IMR-90 (cell line): ENCODE measurements around the gene SRRM2. TPM values are rescaled to one million over a fixed set of nuclear protein-coding genes. Genes with fewer than 3 reads are reported as not detected.

Source experiments
- ATAC-seq: fragments of 200-7000 bp; cut with Tn5 transposase; 2 replicates; pipeline ENCODE4 v1.9.1; 2020; ENCODE audit warnings: low read depth, mild to moderate bottlenecking, moderate library complexity
- BruUV-seq: library from RNA; stranded (reverse); fragments of 400-500 nt; replicated peaks from 2 replicates; lab custom pipeline; 2021; lab: Mats Ljungman, UMichigan
- CTCF ChIA-PET: fragments of 300-600 bp; formaldehyde crosslinking; extraction: SDS; loops from one replicate; lab custom pipeline; 2021; ENCODE audit warnings: antibody characterized with exemption; lab: Yijun Ruan, JAX
- POLR2A ChIA-PET: fragments of 300-600 bp; sonication (Branson Sonifier 250); formaldehyde crosslinking; loops from one replicate; lab custom pipeline; 2022; ENCODE audit warnings: antibody characterized with exemption; ENCODE audit not compliant: unreplicated experiment; lab: Charles Lee
- DNase-seq: peaks from one replicate; pipeline ENCODE4 v3.0.0; 2013
- H2AFZ ChIP-seq: replicated peaks from 2 replicates; pipeline ENCODE3; 2013; ENCODE audit warnings: low read length, mild to moderate bottlenecking; ENCODE audit not compliant: poor library complexity
- H2AK5ac ChIP-seq: 2 replicates; pipeline ENCODE4 v1.6.1; 2013; ENCODE audit warnings: low read depth, low read length, inconsistent platforms
- H2AK9ac ChIP-seq: replicated peaks from 2 replicates; pipeline ENCODE3; 2013; ENCODE audit warnings: mild to moderate bottlenecking, low read depth, low read length, moderate library complexity; ENCODE audit not compliant: poor library complexity
- H2BK120ac ChIP-seq: 2 replicates; pipeline ENCODE4 v1.6.1; 2013; ENCODE audit warnings: low read depth, low read length, inconsistent platforms
- H2BK15ac ChIP-seq: 3 replicates; pipeline ENCODE4 v1.6.1; 2013; ENCODE audit warnings: low read depth, low read length, inconsistent platforms
- H2BK20ac ChIP-seq: 2 replicates; pipeline ENCODE4 v1.6.1; 2013; ENCODE audit warnings: low read depth, mild to moderate bottlenecking, inconsistent platforms, low read length, moderate library complexity
- H2BK5ac ChIP-seq: 2 replicates; pipeline ENCODE4 v1.6.1; 2013; ENCODE audit warnings: mild to moderate bottlenecking, low read depth, low read length, inconsistent platforms; ENCODE audit not compliant: poor library complexity, severe bottlenecking
- H3K14ac ChIP-seq: replicated peaks from 2 replicates; pipeline ENCODE4 v1.6.1; 2013; ENCODE audit warnings: low read depth, low read length, inconsistent platforms
- H3K18ac ChIP-seq: 2 replicates; pipeline ENCODE4 v1.6.1; 2013; ENCODE audit warnings: low read depth, low read length, control low read depth
- H3K23ac ChIP-seq: 2 replicates; pipeline ENCODE4 v1.6.1; 2013; ENCODE audit warnings: low read depth, low read length, inconsistent platforms
- H3K27ac ChIP-seq: 2 replicates; pipeline ENCODE4 v1.5.1; 2013; ENCODE audit warnings: mild to moderate bottlenecking, control low read depth, low read length; ENCODE audit not compliant: insufficient read depth
- H3K27me3 ChIP-seq: 2 replicates; pipeline ENCODE4 v1.6.1; 2013; ENCODE audit warnings: low read length; ENCODE audit not compliant: control insufficient read depth, insufficient read depth
- H3K36me3 ChIP-seq: 2 replicates; pipeline ENCODE4 v1.6.1; 2013; ENCODE audit warnings: low read length, mixed read lengths; ENCODE audit not compliant: control insufficient read depth, insufficient read depth
- H3K4ac ChIP-seq: 2 replicates; pipeline ENCODE4 v1.6.1; 2013; ENCODE audit warnings: low read depth, low read length, inconsistent platforms
- H3K4me1 ChIP-seq: 2 replicates; pipeline ENCODE4 v1.6.1; 2013; ENCODE audit warnings: low read length, mixed read lengths; ENCODE audit not compliant: control insufficient read depth, insufficient read depth
- H3K4me2 ChIP-seq: 2 replicates; pipeline ENCODE4 v1.6.1; 2013; ENCODE audit warnings: low read depth, mild to moderate bottlenecking, control low read depth, low read length, moderate library complexity
- H3K4me3 ChIP-seq: 2 replicates; pipeline ENCODE4 v1.5.1; 2013; ENCODE audit warnings: low read depth, mild to moderate bottlenecking, control low read depth, low read length, moderate library complexity; ENCODE audit not compliant: insufficient read depth
- H3K56ac ChIP-seq: 2 replicates; pipeline ENCODE4 v1.6.1; 2013; ENCODE audit warnings: low read length, inconsistent platforms; ENCODE audit not compliant: insufficient read depth; ENCODE audit errors: extremely low read depth
- H3K79me1 ChIP-seq, 2 experiments: 2 replicates each; pipeline ENCODE4 v1.6.1; 2013; ENCODE audit warnings: low read length in 2 of 2, inconsistent platforms in 1 of 2, low read depth in 1 of 2
- H3K9ac ChIP-seq: 2 replicates; pipeline ENCODE4 v1.6.1; 2013; ENCODE audit warnings: low read depth, low read length, control low read depth
- H3K9me1 ChIP-seq: 2 replicates; pipeline ENCODE4 v1.6.1; 2013; ENCODE audit warnings: low read length, inconsistent platforms; ENCODE audit not compliant: insufficient read depth
- H3K9me3 ChIP-seq: 2 replicates; pipeline ENCODE4 v1.6.1; 2013; ENCODE audit warnings: low read length; ENCODE audit not compliant: control insufficient read depth, insufficient read depth
- H4K20me1 ChIP-seq: 2 replicates; pipeline ENCODE4 v1.6.1; 2013; ENCODE audit warnings: low read length, inconsistent platforms; ENCODE audit not compliant: insufficient read depth
- H4K5ac ChIP-seq: 2 replicates; pipeline ENCODE4 v1.6.1; 2013; ENCODE audit warnings: mild to moderate bottlenecking, low read depth, low read length, control low read depth
- H4K8ac ChIP-seq, 2 experiments: 2 replicates each; pipeline ENCODE4 v1.6.1; 2013; ENCODE audit warnings: low read depth in 2 of 2, low read length in 2 of 2, control low read depth in 1 of 2, inconsistent platforms in 1 of 2
- H4K91ac ChIP-seq: 2 replicates; pipeline ENCODE4 v1.6.1; 2013; ENCODE audit warnings: low read depth, low read length, inconsistent platforms; ENCODE audit not compliant: insufficient read depth
- BHLHE40 ChIP-seq: fragments of 150-350 bp; IDR thresholded peaks from 2 replicates; pipeline ENCODE4 v1.6.1; 2016; ENCODE audit warnings: mild to moderate bottlenecking, low read depth, low read length
- CEBPB ChIP-seq: IDR thresholded peaks from 2 replicates; pipeline ENCODE4 v1.6.1; 2012; ENCODE audit warnings: low read depth, low read length, improper control_type of control experiment
- FOS ChIP-seq: fragments of 150-350 bp; IDR thresholded peaks from 2 replicates; pipeline ENCODE4 v1.6.1; 2016; ENCODE audit warnings: low read depth, low read length
- MAFK ChIP-seq: IDR thresholded peaks from 2 replicates; pipeline ENCODE4 v1.6.1; 2012; ENCODE audit warnings: low read depth, low read length, improper control_type of control experiment
- MAZ ChIP-seq: IDR thresholded peaks from 2 replicates; pipeline ENCODE4 v1.6.1; 2012; ENCODE audit warnings: low read depth, mild to moderate bottlenecking, low read length, improper control_type of control experiment, moderate library complexity, borderline replicate concordance
- RFX5 ChIP-seq: IDR thresholded peaks from 2 replicates; pipeline ENCODE4 v1.8.0; 2012; ENCODE audit warnings: low read depth, mild to moderate bottlenecking, low read length, moderate library complexity
- WGBS, 2 experiments: methylation state at CpG; one replicate each; pipeline versions ENCODE4 v1.1.5 to v1.1.7; 2013; ENCODE audit warnings: missing lambda C conversion rate in 2 of 2; ENCODE audit not compliant: insufficient read length in 1 of 2; ENCODE audit errors: extremely low coverage in 2 of 2; 5-methylcytosine and 5-hydroxymethylcytosine counted together
- dilution Hi-C: fragments of 300-500 bp; cut with HindIII; formaldehyde crosslinking; loops from one replicate; pipeline ENCODE4 v1.14.3; 2018; ENCODE audit warnings: low sequenced_read_pairs; ENCODE audit not compliant: unreplicated experiment
- in situ Hi-C: fragments of 300-500 bp; cut with MboI; formaldehyde crosslinking; loops from 3 replicates; pipeline ENCODE4 v1.14.3; 2019; ENCODE audit warnings: low sequenced_read_pairs, inconsistent platforms, mixed read lengths
- intact Hi-C: fragments of 100-400 bp; cut with micrococcal nuclease; formaldehyde crosslinking; loops from 2 replicates; pipeline ENCODE4 v1.10.0; 2022
- polyA plus RNA-seq, 3 experiments: library from polyadenylated mRNA; depleted of rRNA; stranded (reverse); fragments of >200 nt; gene quantifications; 2 replicates each; pipeline ENCODE4 v1.2.3, GENCODE V29; 2012; ENCODE audit warnings: low replicate concordance in 1 of 3
- total RNA-seq: library from RNA; depleted of rRNA; stranded (reverse); fragments of >200 nt; gene quantifications from 2 replicates; pipeline ENCODE4 v1.2.3, GENCODE V29; 2012
- TF ChIP-seq, protein P1 (sequence below): fragments of 150-350 bp; IDR thresholded peaks from 2 replicates; pipeline ENCODE4 v1.6.1; 2017; ENCODE audit warnings: mild to moderate bottlenecking, antibody characterized with exemption, low read length, low read depth

The SRRM2 gene
- total and polyA plus RNA-seq, 2 of the 4 experiments (the other 2 are of a cell fraction) = 20.3 to 300 TPM

DNA sequence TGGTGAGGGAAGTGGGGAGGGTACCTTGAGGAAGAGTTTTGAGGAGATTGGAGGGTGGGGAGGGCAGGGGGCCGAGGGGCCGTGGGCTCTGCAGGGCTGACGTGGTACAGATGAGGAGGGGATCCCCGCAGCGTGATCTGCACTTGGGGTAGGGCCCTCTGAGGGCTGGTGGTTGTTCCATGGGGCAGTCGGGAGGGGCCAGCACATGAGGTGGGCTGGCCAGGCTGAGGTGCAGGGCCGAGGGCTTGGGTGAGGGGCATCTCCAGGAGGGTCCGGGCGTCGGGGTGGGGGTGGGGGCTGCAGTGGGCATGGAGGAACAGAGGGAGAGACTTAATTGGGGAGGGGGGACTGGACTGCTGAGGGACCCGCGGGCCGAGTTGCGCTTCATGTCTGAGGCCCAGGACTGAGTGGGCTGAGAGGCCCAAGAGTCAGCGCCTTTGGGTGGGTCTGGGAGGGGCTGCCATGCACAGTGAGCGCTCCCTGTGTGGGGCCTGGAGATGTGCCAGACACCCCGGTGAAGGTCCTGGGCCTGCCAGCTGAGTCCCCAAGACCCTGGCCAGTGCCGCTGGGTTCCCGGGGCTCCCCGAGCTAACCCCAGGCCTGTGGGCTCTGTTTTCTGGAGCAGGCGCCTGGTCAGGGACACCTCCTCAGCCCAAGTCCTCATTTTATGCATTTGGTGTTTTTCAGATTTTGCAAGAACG lies 45.7 kb upstream of the SRRM2 start:
- ChIA-PET CTCF (no interaction called here), POLR2A (no interaction called here)
- H3K4me3 ChIP-seq = no peak overlapping the region
- no peak overlapping the region for H3K18ac ChIP-seq
- no peak overlapping the region for H4K91ac ChIP-seq
- no peak overlapping the region for H2AK9ac ChIP-seq
- H2AFZ ChIP-seq = no peak overlapping the region
- peaks cover 3% of the 10 kb centered on the region for H4K20me1 ChIP-seq
- H3K79me1 ChIP-seq = peaks cover 0 to 5% of the 10 kb centered on the region in 2 experiments; a peak in 1 of 4 replicates
- no peak overlapping the region for H4K8ac ChIP-seq
- no peak overlapping the region for H3K23ac ChIP-seq
- H3K4ac ChIP-seq = no peak overlapping the region
- ATAC-seq (no peak), DNase-seq (no peak)
- no peaks in the 10 kb centered on the region; the same call in 1 of the 2 replicates for H3K9me1 ChIP-seq
- no peaks in the 10 kb centered on the region for H3K27me3 ChIP-seq
- 95% methylated on average over 15 of the region's 22 CpGs; no CpG with 5 or more reads in 1 of the 2 experiments for WGBS, 2 experiments
- H4K5ac ChIP-seq = no peak overlapping the region
- H3K27ac ChIP-seq = no peak overlapping the region
- H2BK15ac ChIP-seq = no peak overlapping the region
- no peak overlapping the region for H2BK120ac ChIP-seq
- no peak overlapping the region for H2AK5ac ChIP-seq
- H3K4me1 ChIP-seq = no peaks in the 10 kb centered on the region
- no peak overlapping the region for H3K9ac ChIP-seq
- H3K4me2 ChIP-seq = no peak overlapping the region
- no TSS peak for BruUV-seq
- H3K36me3 ChIP-seq = peaks cover 39% of the 10 kb centered on the region
- intact Hi-C loops = no loop called here
- no peak overlapping the region for H2BK20ac ChIP-seq
- no peaks in the 10 kb centered on the region for H3K9me3 ChIP-seq
- in situ Hi-C loops = no loop called here
- dilution Hi-C loops = no loop called here
- no peak overlapping the region for H3K56ac ChIP-seq
- TF ChIP-seq MAZ (no peak), FOS (no peak), RFX5 (no peak), CEBPB (no peak), MAFK (no peak), BHLHE40 (no peak)
- TF ChIP-seq, protein P1, sequence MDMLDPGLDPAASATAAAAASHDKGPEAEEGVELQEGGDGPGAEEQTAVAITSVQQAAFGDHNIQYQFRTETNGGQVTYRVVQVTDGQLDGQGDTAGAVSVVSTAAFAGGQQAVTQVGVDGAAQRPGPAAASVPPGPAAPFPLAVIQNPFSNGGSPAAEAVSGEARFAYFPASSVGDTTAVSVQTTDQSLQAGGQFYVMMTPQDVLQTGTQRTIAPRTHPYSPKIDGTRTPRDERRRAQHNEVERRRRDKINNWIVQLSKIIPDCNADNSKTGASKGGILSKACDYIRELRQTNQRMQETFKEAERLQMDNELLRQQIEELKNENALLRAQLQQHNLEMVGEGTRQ = no peak
- H3K14ac ChIP-seq = no peak overlapping the region
- no peak overlapping the region for H2BK5ac ChIP-seq
